HL-60 (cell line): ENCODE data around the gene KLHL40.

Experiments used
- POLR2AphosphoS5 ChIP-seq: IDR thresholded peaks from 2 replicates; pipeline ENCODE4 v1.6.1; 2012; ENCODE audit warnings: low read depth
- TF ChIP-seq, protein P1 (sequence below): IDR thresholded peaks from one replicate; pipeline ENCODE4 v1.5.1; 2011; ENCODE audit warnings: low read length, control low read depth, inconsistent platforms; ENCODE audit not compliant: insufficient read depth
- TF ChIP-seq, protein P2 (sequence below): IDR thresholded peaks from 2 replicates; pipeline ENCODE4 v1.6.1; 2012; ENCODE audit warnings: low read depth; ENCODE audit not compliant: insufficient replicate concordance

GRCh38 chr3:42714171-42714852 lies 29.0 kb downstream of the KLHL40 start:
- TF ChIP-seq, protein P1, sequence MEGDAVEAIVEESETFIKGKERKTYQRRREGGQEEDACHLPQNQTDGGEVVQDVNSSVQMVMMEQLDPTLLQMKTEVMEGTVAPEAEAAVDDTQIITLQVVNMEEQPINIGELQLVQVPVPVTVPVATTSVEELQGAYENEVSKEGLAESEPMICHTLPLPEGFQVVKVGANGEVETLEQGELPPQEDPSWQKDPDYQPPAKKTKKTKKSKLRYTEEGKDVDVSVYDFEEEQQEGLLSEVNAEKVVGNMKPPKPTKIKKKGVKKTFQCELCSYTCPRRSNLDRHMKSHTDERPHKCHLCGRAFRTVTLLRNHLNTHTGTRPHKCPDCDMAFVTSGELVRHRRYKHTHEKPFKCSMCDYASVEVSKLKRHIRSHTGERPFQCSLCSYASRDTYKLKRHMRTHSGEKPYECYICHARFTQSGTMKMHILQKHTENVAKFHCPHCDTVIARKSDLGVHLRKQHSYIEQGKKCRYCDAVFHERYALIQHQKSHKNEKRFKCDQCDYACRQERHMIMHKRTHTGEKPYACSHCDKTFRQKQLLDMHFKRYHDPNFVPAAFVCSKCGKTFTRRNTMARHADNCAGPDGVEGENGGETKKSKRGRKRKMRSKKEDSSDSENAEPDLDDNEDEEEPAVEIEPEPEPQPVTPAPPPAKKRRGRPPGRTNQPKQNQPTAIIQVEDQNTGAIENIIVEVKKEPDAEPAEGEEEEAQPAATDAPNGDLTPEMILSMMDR, result no peak
- TF ChIP-seq POLR2AphosphoS5, result no peak
- TF ChIP-seq, protein P2, sequence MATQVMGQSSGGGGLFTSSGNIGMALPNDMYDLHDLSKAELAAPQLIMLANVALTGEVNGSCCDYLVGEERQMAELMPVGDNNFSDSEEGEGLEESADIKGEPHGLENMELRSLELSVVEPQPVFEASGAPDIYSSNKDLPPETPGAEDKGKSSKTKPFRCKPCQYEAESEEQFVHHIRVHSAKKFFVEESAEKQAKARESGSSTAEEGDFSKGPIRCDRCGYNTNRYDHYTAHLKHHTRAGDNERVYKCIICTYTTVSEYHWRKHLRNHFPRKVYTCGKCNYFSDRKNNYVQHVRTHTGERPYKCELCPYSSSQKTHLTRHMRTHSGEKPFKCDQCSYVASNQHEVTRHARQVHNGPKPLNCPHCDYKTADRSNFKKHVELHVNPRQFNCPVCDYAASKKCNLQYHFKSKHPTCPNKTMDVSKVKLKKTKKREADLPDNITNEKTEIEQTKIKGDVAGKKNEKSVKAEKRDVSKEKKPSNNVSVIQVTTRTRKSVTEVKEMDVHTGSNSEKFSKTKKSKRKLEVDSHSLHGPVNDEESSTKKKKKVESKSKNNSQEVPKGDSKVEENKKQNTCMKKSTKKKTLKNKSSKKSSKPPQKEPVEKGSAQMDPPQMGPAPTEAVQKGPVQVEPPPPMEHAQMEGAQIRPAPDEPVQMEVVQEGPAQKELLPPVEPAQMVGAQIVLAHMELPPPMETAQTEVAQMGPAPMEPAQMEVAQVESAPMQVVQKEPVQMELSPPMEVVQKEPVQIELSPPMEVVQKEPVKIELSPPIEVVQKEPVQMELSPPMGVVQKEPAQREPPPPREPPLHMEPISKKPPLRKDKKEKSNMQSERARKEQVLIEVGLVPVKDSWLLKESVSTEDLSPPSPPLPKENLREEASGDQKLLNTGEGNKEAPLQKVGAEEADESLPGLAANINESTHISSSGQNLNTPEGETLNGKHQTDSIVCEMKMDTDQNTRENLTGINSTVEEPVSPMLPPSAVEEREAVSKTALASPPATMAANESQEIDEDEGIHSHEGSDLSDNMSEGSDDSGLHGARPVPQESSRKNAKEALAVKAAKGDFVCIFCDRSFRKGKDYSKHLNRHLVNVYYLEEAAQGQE, result no peak
